DND-41 (cell line): ENCODE results near the gene DYNC1I1.

Source experiments
- ATAC-seq: fragments of 200-7000 bp; cut with Tn5 transposase; 3 replicates; pipeline ENCODE4 v1.9.1; 2021; ENCODE audit warnings: low read depth; ENCODE audit not compliant: insufficient read depth
- DNase-seq: peaks from one replicate; pipeline ENCODE4 v3.0.0-alpha.2; 2020
- H2AFZ ChIP-seq: 2 replicates; pipeline ENCODE4 v1.6.0; 2012; ENCODE audit warnings: low read depth, low read length
- H3K27ac ChIP-seq: 2 replicates; pipeline ENCODE4 v1.5.1; 2012; ENCODE audit warnings: low read length, inconsistent platforms
- H3K27me3 ChIP-seq: fragments of 200-600 bp; sonication (generic); 2 replicates; pipeline ENCODE4 v1.6.0; 2012; ENCODE audit warnings: low read length, mild to moderate bottlenecking, inconsistent platforms; ENCODE audit not compliant: insufficient read depth, poor library complexity
- H3K36me3 ChIP-seq: 2 replicates; pipeline ENCODE4 v1.5.1; 2012; ENCODE audit warnings: low read length, inconsistent platforms; ENCODE audit not compliant: insufficient read depth
- H3K4me1 ChIP-seq: 2 replicates; pipeline ENCODE4 v1.5.1; 2012; ENCODE audit warnings: mild to moderate bottlenecking, low read length; ENCODE audit not compliant: insufficient read depth
- H3K4me2 ChIP-seq: 2 replicates; pipeline ENCODE4 v1.6.0; 2012; ENCODE audit warnings: mild to moderate bottlenecking, moderate library complexity, low read length, inconsistent platforms; ENCODE audit not compliant: insufficient read depth
- H3K4me3 ChIP-seq, 2 experiments: fragments of 200-600 bp in 1 of 2; shearing (Covaris generic) in 1 of 2; 2 replicates each; pipeline ENCODE4 v1.5.1; 2012 to 2016; ENCODE audit warnings: inconsistent platforms in 2 of 2, low read length in 2 of 2, mild to moderate bottlenecking in 2 of 2, low read depth in 1 of 2, moderate library complexity in 1 of 2
- H3K79me2 ChIP-seq: 2 replicates; pipeline ENCODE4 v1.6.0; 2012; ENCODE audit warnings: low read length, inconsistent platforms; ENCODE audit not compliant: insufficient read depth
- H3K9ac ChIP-seq: 2 replicates; pipeline ENCODE4 v1.6.0; 2012; ENCODE audit warnings: low read depth, mild to moderate bottlenecking, inconsistent platforms, low read length, moderate library complexity
- H3K9me3 ChIP-seq: 2 replicates; pipeline ENCODE4 v1.5.1; 2012; ENCODE audit warnings: low read length, moderate library complexity, mild to moderate bottlenecking, inconsistent platforms; ENCODE audit not compliant: insufficient read depth, severe bottlenecking
- H4K20me1 ChIP-seq: 2 replicates; pipeline ENCODE4 v1.6.0; 2012; ENCODE audit warnings: low read length; ENCODE audit not compliant: insufficient read depth
- CTCF ChIP-seq: IDR thresholded peaks from 2 replicates; pipeline ENCODE4 v1.5.1; 2012; ENCODE audit warnings: borderline replicate concordance, low read length, moderate library complexity, mild to moderate bottlenecking; ENCODE audit not compliant: poor library complexity, severe bottlenecking; ENCODE audit errors: extremely low read depth
- EZH2 ChIP-seq: IDR thresholded peaks from 3 replicates; pipeline ENCODE4 v1.6.1; 2012; ENCODE audit warnings: borderline replicate concordance, low read depth, mild to moderate bottlenecking, moderate library complexity, low read length, inconsistent platforms; ENCODE audit not compliant: severe bottlenecking

The DYNC1I1 gene

GRCh38 chr7:96033009-96033598 is 260.8 kb downstream of the DYNC1I1 start:
- no peak overlapping the region for H2AFZ ChIP-seq
- no peak overlapping the region for H3K4me3 ChIP-seq
- ATAC-seq (no peak), DNase-seq (no peak)
- no peak overlapping the region for H3K4me2 ChIP-seq
- no peak overlapping the region for H3K9ac ChIP-seq
- no peaks in the 10 kb centered on the region for H3K27me3 ChIP-seq
- H3K4me1 ChIP-seq, result no peaks in the 10 kb centered on the region
- H4K20me1 ChIP-seq, result no peaks in the 10 kb centered on the region
- TF ChIP-seq CTCF (no peak), EZH2 (no peak)
- H3K36me3 ChIP-seq, result no peaks in the 10 kb centered on the region
- no peak overlapping the region for H3K27ac ChIP-seq
- no peaks in the 10 kb centered on the region for H3K79me2 ChIP-seq
- no peaks in the 10 kb centered on the region for H3K9me3 ChIP-seq

- ATAC-seq (no peak), DNase-seq (no peak)
- Histone ChIP-seq H3K79me2 (no peaks in the 10 kb centered on the region), H4K20me1 (no peaks in the 10 kb centered on the region), H3K9me3 (no peaks in the 10 kb centered on the region), H3K9ac (no peak overlapping the region), H3K4me3 (no peak overlapping the region), H3K4me2 (no peak overlapping the region), H3K36me3 (no peaks in the 10 kb centered on the region), H2AFZ (no peak overlapping the region), H3K27me3 (no peaks in the 10 kb centered on the region), H3K4me1 (no peaks in the 10 kb centered on the region), H3K27ac (no peak overlapping the region)
- TF ChIP-seq EZH2 (no peak), CTCF (no peak)
Measured at GRCh38 chr7:96034940-96035727, 262.8 kb downstream of the DYNC1I1 start.

- H3K4me3 ChIP-seq, result no peak overlapping the region
- H3K4me2 ChIP-seq, result no peak overlapping the region
- no peaks in the 10 kb centered on the region for H3K36me3 ChIP-seq
- TF ChIP-seq CTCF (no peak), EZH2 (no peak)
- H3K27me3 ChIP-seq, result no peaks in the 10 kb centered on the region
- DNase-seq (no peak), ATAC-seq (no peak)
- H3K27ac ChIP-seq, result no peak overlapping the region
- no peaks in the 10 kb centered on the region for H3K9me3 ChIP-seq
- no peak overlapping the region for H2AFZ ChIP-seq
- H3K79me2 ChIP-seq, result no peaks in the 10 kb centered on the region
- no peak overlapping the region for H3K9ac ChIP-seq
- H3K4me1 ChIP-seq, result no peaks in the 10 kb centered on the region
- H4K20me1 ChIP-seq, result no peaks in the 10 kb centered on the region
Measured at GRCh38 chr7:96040250-96040772, 268.0 kb downstream of the DYNC1I1 start.
